Thyroid gland (tissue), 4 donors: ENCODE data around the gene ARHGAP10.

Experiments used
- CTCF ChIP-seq, 6 experiments: fragments of 200-600 bp in 3 of 6; fragments of 450-650 bp in 3 of 6; sonication (generic) in 3 of 6; IDR thresholded peaks; one replicate each; pipeline ENCODE4 v1.5.1; 2016 to 2019; ENCODE audit warnings: antibody characterized with exemption in 6 of 6, mild to moderate bottlenecking in 2 of 6, inconsistent platforms in 1 of 6, moderate library complexity in 1 of 6
- POLR2A ChIP-seq, 2 donors: fragments of 450-650 bp; IDR thresholded peaks; one replicate each; pipeline ENCODE4 v1.6.1; 2017; ENCODE audit warnings: antibody characterized with exemption in 2 of 2, mild to moderate bottlenecking in 2 of 2, moderate library complexity in 1 of 2

DNA sequence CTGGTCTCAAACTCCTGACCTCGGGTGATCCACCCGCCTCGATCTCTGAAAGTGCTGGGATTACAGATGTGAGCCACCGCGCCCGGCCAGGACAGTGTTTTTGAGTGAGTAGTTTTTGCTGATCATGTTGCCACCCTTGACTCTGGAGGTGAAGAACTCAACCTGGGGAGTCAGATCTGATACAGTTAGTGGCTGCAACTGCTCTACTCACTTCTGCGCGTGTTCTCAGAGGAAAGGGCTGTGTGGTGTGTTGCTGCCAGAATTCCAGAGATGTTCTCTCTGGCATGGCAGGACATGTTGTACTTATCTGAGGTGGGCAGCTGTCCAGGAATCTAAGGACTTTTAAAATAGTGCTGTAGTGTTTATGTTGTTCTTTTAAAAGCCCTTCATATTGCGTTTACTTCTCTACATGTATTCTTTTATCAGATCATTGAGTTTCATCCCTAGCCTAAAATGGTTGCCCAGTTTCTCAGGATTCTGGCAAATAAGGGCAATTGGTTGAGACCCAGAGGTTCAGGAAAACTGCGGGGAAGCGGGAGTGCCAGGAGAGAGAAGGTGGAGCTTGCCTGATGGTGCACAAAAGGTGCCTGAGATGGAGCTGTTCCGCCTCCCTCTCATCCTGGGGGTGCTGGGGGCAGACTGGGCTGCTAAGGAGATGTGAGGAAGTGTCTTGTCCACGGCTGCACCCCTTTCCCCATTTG lies 97.7 kb downstream of the ARHGAP10 start:
- TF ChIP-seq CTCF (IDR thresholded peaks at IDR 0.05) = no peak
- peak in 1 of 2 donors; percentile 29 for TF ChIP-seq POLR2A (IDR thresholded peaks at IDR 0.05)
